22Rv1 (cell line): ENCODE results near the gene MLYCD.

Source experiments
- ZFX ChIP-seq: fragments of 450-650 bp; IDR thresholded peaks from 2 replicates; pipeline ENCODE4 v1.6.1; 2017; ENCODE audit warnings: antibody characterized with exemption, borderline replicate concordance
- TF ChIP-seq, protein P1 (sequence below): fragments of 450-650 bp; IDR thresholded peaks from 2 replicates; pipeline ENCODE4 v1.5.1; 2017; ENCODE audit warnings: mild to moderate bottlenecking

DNA sequence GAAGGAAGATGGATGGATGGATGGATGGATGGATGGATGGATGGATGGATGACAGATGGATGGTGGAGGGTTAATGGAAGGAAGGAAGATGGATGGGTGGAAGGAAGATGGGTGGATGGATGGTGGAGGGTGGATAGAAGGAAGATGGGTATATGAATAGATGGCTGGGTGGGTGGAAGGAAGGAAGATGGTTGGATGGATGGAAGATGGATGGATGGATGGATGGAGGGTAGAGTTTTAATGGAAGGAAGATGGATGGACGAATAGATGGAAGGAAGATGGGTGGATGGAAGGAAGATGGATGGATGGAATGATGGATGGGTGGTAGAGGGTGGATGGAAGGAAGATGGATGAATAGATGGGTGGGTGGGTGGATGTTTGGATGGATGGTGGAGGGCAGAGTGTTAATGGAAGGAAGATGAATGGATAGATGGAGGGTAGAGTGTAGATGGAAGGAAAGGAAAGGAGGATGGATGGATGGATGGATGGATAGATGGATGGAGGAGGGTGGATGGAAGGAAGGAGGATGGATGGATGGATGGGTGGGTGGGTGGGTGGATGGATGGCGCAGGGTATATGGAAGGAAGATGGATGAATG, 22.1 kb downstream of the MLYCD start:
- TF ChIP-seq, protein P1, sequence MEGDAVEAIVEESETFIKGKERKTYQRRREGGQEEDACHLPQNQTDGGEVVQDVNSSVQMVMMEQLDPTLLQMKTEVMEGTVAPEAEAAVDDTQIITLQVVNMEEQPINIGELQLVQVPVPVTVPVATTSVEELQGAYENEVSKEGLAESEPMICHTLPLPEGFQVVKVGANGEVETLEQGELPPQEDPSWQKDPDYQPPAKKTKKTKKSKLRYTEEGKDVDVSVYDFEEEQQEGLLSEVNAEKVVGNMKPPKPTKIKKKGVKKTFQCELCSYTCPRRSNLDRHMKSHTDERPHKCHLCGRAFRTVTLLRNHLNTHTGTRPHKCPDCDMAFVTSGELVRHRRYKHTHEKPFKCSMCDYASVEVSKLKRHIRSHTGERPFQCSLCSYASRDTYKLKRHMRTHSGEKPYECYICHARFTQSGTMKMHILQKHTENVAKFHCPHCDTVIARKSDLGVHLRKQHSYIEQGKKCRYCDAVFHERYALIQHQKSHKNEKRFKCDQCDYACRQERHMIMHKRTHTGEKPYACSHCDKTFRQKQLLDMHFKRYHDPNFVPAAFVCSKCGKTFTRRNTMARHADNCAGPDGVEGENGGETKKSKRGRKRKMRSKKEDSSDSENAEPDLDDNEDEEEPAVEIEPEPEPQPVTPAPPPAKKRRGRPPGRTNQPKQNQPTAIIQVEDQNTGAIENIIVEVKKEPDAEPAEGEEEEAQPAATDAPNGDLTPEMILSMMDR: no peak
- TF ChIP-seq ZFX: no peak
